Tibial nerve (tissue), 3 donors: ENCODE results near the gene INTS3.

Experiments used
- CTCF ChIP-seq, 5 experiments: fragments of 200-600 bp in 3 of 5; fragments of 450-650 bp in 2 of 5; sonication (generic) in 3 of 5; IDR thresholded peaks; one replicate each; pipeline ENCODE4 v1.5.1; 2016 to 2019; ENCODE audit warnings: antibody characterized with exemption in 5 of 5, mild to moderate bottlenecking in 3 of 5, moderate library complexity in 2 of 5
- POLR2A ChIP-seq, 2 donors: fragments of 450-650 bp; IDR thresholded peaks; one replicate each; pipeline ENCODE4 v1.6.1; 2017; ENCODE audit warnings: antibody characterized with exemption in 2 of 2, mild to moderate bottlenecking in 2 of 2, moderate library complexity in 2 of 2

DNA sequence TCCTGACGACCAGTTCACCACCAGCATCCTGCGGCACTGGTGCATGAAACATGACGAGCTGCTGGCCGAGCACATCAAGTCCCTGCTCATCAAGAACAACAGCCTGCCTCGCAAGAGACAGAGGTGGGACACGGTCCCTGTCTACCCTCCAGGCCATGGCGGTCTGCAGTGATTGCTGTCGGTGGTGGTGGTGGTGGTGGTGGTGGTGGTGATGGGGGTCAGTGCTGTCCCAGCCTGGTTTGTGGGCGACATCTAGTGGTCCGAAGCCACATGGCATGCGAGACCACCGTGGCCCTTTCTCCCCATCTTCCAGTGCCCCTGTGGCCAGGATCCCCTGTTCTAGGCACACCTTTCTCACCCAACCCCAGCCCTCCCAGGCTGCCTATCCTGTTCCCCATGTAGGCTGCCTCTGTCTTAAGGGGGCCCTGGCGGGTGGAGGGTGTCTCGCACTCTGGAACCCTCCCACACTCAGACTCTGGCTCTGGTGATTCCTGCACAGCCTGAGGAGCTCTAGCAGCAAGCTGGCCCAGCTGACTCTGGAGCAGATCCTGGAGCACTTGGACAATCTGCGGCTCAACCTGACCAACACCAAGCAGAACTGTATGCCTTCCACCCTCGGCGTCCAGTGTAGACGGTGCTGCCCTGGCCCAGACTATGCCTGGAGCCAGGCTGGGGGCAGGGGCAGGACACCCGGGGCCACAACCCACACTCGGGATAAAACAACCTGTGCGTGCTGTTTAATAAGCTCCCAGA lies 44.2 kb downstream of the INTS3 start:
- TF ChIP-seq CTCF (IDR thresholded peaks at IDR 0.05) (peak in 4 of 5 experiments; percentile 18 to 44 (median 32)), POLR2A (IDR thresholded peaks at IDR 0.05) (no peak)
